ES-I3 (cell line): ENCODE data around the gene PNMA8A.
"Not testable (repeated sequence)": the region's sequence is repeated elsewhere in the genome, so short reads cannot be mapped to it uniquely, and the experiment has no call there.

Experiments
- H3K36me3 ChIP-seq: 2 replicates; pipeline ENCODE4 v1.6.1; 2013; ENCODE audit warnings: mild to moderate bottlenecking, low read length, control low read depth, moderate library complexity; ENCODE audit not compliant: insufficient read depth
- H3K4me1 ChIP-seq: 2 replicates; pipeline ENCODE4 v1.6.1; 2013; ENCODE audit warnings: mild to moderate bottlenecking, control low read depth, low read length; ENCODE audit not compliant: insufficient read depth
- H3K9ac ChIP-seq: 2 replicates; pipeline ENCODE4 v1.6.1; 2013; ENCODE audit warnings: low read depth, mild to moderate bottlenecking, low read length, moderate library complexity
- H3K9me3 ChIP-seq: 2 replicates; pipeline ENCODE4 v1.6.1; 2013; ENCODE audit warnings: mild to moderate bottlenecking, low read length, moderate library complexity; ENCODE audit not compliant: control insufficient read depth, insufficient read depth

PNMA8A gene

DNA sequence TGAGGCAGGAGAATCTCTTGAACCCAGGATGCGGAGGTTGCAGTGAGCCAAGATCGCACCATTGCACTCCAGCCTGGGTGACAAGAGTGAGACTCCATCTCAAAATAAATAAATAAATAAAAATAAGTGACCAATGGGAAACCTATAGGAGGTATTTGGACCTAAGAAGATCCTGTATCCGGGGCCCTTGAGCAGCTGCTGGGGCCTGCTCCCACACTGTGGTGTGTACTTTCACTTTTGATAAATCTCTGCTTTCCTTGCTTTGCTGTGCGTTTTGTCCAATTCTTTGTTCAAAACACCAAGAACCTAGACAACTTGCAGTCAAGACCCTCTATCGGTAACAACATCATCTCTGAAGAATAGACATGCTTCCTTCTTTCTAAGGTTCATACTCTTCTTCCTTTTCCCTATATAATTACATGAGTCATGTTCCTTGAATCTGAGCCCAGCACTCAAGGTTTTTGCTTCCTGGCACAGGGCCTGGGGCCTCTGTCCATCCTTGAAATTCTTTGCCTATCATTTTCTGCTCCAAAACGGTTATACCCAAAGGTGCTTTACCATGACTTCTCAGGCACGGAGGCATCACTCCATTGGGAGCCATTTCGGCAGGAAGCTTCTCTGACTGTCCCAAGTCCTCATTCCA lies 28.4 kb downstream of the PNMA8A start:
- H3K9me3 ChIP-seq = no peaks in the 10 kb centered on the region

GRCh38 chr19:46441866-46442265 lies 29.5 kb downstream of the PNMA8A start:
- H3K9ac ChIP-seq = no peak overlapping the region
- H3K9me3 ChIP-seq = no peaks in the 10 kb centered on the region
- no peaks in the 10 kb centered on the region for H3K4me1 ChIP-seq
- H3K36me3 ChIP-seq = no peaks in the 10 kb centered on the region

More for the DNA sequence above, 28.4 kb downstream of the PNMA8A start:
- Histone ChIP-seq H3K4me1 (no peaks in the 10 kb centered on the region), H3K9ac (no peak overlapping the region), H3K36me3 (no peaks in the 10 kb centered on the region)

DNA sequence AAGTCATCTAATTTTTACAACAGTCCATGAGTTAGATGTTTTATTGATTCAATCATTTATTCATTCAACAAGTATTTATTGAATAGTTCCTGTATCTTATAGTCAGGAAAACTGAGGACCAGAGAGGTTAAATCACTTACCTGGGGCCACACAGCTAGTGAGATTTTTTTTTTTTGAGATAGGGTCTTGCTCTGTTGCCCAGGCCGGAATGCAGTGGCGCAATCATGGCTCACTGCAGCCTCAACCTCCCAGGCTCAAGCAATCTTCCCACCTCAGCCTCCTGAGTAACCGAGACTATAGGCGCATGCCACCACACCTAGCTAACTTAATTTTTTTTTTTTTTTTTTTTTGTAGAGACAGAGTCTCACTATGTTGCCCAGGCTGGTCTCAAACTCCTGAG lies 35.7 kb downstream of the PNMA8A start:
- not testable (repeated sequence) for H3K36me3 ChIP-seq, H3K9ac ChIP-seq, H3K9me3 ChIP-seq, H3K4me1 ChIP-seq

DNA sequence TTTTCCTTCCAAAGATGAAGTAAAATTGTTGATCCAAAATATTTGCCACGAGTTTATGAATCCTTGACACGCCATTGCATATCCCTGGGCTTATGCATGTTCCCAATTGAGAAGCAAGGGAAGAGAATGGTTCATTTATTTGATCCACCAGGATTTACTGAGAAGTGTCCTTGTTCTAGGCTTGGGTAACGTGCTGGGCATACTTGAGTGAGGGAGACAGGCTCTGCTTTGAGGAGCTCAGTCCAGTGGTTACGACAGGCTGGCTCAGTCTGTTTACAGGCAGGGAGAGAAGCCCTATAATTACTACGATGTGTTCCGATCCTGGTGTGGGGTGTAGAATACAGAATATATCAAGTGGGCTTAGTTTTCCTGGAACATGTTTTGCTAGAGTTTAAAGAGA lies 36.4 kb downstream of the PNMA8A start:
- Histone ChIP-seq H3K4me1 (no peaks in the 10 kb centered on the region), H3K9ac (no peak overlapping the region), H3K36me3 (no peaks in the 10 kb centered on the region), H3K9me3 (no peaks in the 10 kb centered on the region)

DNA sequence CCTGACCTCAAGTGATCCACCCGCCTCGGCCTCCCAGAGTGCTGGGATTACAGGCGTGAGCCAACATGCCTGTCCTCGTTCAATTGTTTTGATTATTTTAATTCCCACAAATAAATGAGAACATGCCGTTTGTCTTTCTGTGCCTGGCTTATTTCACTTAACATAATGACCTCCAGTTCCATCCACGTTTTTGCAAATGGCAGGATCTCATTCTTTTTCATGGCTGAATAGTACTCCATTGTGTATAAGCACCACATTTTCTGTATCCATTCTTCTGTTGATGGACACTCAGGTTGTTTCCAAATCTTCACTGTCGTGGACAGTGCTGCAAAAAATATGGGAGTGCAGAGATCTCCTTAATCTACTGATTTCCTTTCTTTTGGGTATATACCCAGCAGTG lies 37.9 kb downstream of the PNMA8A start:
- H3K9ac ChIP-seq, H3K36me3 ChIP-seq: not testable (repeated sequence)

GRCh38 chr19:46431824-46432223 lies 39.5 kb downstream of the PNMA8A start:
- Histone ChIP-seq H3K36me3 (no peaks in the 10 kb centered on the region), H3K9me3 (no peaks in the 10 kb centered on the region), H3K4me1 (no peaks in the 10 kb centered on the region), H3K9ac (no peak overlapping the region)

More for the DNA sequence above, 37.9 kb downstream of the PNMA8A start:
- not testable (repeated sequence) for H3K4me1 ChIP-seq, H3K9me3 ChIP-seq

DNA sequence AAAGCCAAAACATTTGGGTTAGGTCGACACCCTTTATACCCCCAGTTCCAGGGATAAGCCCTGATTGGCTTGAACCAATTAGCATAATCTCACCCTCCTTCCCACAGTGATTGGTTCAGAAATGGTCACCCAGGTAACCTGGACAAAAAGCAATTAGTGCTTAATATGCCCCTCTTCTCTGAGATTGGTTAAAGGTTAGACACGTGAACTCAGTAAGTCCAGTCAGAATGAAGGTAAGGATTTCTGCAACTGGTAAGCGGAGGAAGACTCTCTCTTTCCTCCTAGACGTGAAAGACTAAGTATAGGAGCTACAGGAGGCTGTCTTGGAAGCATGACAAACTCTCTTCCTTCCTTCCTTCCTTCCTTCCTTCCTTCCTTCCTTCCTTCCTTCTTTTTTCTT lies 41.4 kb downstream of the PNMA8A start:
- Histone ChIP-seq H3K9me3 (no peaks in the 10 kb centered on the region), H3K36me3 (no peaks in the 10 kb centered on the region), H3K4me1 (no peaks in the 10 kb centered on the region)

GRCh38 chr19:46428239-46429135 lies 42.9 kb downstream of the PNMA8A start, which contains the start of gene PNMA8C:
Gene PNMA8C, minus strand, starts transcription at chr19:46428936. Its CDS starts 577 bp downstream, at chr19:46428359.
- Histone ChIP-seq H3K4me1 (no peaks in the 10 kb centered on the region), H3K9ac (peak within 1 kb of the TSS; percentile 11; the same call in 1 of the 2 replicates)

More for the DNA sequence above, 41.4 kb downstream of the PNMA8A start:
- no peak overlapping the region for H3K9ac ChIP-seq

DNA sequence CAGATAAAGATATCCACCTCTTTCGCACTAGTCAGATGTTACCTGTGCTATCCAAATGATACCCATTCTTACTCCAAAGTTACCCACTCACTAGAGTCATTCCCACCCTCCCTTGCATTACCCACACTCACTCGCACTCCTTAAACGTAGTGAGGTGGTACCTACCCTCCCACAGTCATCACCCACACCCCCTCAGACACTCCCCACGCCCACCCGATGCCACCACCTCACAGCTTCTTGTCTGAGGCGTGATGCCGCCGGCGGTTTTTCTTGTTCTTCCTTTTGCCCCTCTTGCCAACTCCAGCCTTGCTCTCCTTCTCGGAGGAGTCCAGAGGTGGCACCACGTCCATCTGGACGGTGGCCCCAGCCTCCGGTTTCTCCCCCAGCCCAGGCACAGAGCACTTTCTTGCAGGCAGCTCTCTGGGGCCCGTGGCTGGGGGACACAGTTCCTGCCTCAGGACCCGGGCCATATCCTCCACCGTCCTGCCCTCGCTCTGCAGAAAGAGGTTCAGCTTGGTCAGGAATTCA lies 43.8 kb downstream of the PNMA8A start:
- H3K36me3 ChIP-seq = no peaks in the 10 kb centered on the region
- H3K4me1 ChIP-seq = no peaks in the 10 kb centered on the region
- no peak overlapping the region for H3K9ac ChIP-seq
- no peaks in the 10 kb centered on the region for H3K9me3 ChIP-seq

More at GRCh38 chr19:46428239-46429135, 42.9 kb downstream of the PNMA8A start, which contains the start of gene PNMA8C:
- no peaks in the 10 kb centered on the region for H3K9me3 ChIP-seq
- no peaks in the 10 kb centered on the region for H3K36me3 ChIP-seq

DNA sequence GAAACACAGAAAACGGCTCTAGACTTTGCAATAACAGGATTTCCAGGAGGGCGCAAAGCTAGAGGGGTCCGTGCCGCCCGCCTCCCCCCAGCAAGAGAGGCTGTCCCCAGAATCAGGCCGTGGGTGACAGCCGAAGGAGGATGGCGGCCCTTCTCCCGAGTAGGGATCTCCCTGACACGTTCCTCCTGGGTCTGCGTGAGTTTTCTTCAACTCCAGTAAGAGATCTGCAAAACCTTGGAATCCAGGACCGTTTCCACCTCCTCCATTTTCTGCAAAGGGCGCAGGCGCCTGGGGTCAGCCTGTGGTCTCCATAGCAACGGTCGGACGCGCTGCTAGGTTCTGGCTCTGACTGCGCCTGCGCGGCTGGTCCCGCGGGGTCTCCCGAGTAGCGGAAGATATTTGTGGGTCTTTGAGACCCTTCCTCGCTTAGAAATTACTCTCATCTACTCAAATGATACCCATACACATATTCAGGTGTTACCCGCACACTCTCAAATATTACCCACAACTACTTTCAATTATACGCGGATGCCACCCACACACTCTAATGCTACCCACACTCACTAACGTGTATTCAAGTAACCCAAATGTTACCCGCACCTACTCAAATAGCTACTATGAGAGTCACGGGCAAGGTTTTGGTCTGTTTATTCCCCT lies 44.7 kb downstream of the PNMA8A start:
- peak overlapping the region; percentile 49; the same call in 1 of the 2 replicates for H3K9ac ChIP-seq

DNA sequence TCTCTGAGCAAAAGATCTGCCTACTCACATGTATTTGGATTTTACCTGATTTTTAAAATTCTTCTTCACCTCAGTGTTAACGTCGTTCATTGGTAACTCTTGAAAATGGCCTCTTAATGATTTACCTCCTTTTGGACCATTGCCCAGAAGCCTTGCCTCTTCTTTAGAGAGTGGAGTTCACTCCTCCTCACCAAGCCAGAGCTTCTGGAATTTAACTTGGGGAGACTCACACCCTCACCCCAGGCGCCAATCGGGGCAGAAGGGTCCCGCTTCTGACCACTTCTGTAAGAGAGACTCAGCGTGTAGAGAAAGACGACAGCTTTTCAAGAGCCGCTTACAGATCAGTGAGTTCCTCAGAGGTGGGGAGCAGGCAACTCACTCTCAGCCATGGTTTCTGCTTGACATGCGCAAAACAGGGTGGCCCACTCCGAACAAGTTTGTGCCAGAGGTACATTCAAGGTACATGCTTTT lies 45.3 kb downstream of the PNMA8A start:
- Histone ChIP-seq H3K36me3 (no peaks in the 10 kb centered on the region), H3K9me3 (no peaks in the 10 kb centered on the region), H3K9ac (peak overlapping the region; percentile 49), H3K4me1 (no peaks in the 10 kb centered on the region)

More for the DNA sequence above, 44.7 kb downstream of the PNMA8A start:
- H3K9me3 ChIP-seq = no peaks in the 10 kb centered on the region
- H3K4me1 ChIP-seq = no peaks in the 10 kb centered on the region
- no peaks in the 10 kb centered on the region for H3K36me3 ChIP-seq

- no peaks in the 10 kb centered on the region for H3K4me1 ChIP-seq
- H3K9ac ChIP-seq = no peak overlapping the region
- H3K9me3 ChIP-seq = no peaks in the 10 kb centered on the region
These were observed 48.2 kb downstream of the PNMA8A start for GRCh38 chr19:46423188-46423587.

GRCh38 chr19:46422344-46422743 lies 49.0 kb downstream of the PNMA8A start:
- Histone ChIP-seq H3K9ac (no peak overlapping the region), H3K36me3 (no peaks in the 10 kb centered on the region), H3K4me1 (no peaks in the 10 kb centered on the region), H3K9me3 (no peaks in the 10 kb centered on the region)

More at GRCh38 chr19:46423188-46423587, 48.2 kb downstream of the PNMA8A start:
- no peaks in the 10 kb centered on the region for H3K36me3 ChIP-seq

DNA sequence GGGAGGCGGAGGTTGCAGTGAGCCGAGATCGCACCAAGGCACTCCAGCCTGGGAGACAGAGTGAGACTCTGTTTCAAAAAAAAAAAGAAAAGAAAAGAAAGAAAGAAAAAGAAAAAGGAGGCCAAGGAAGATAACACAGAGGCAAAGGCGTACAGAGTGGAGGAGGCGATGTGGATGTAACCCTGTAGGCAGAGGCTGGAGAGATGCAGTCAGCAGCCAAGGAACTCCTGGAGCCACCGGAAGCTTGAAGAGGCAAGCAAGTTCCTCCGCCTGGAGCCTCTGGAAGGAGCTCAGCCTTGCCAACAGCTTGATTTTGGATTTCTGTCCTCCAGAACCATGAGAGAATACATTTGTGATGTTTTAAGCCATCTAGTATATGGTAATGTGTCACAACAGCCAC lies 51.3 kb downstream of the PNMA8A start:
- H3K9ac ChIP-seq = no peak overlapping the region
- no peaks in the 10 kb centered on the region for H3K36me3 ChIP-seq
- H3K9me3 ChIP-seq = no peaks in the 10 kb centered on the region
- H3K4me1 ChIP-seq = no peaks in the 10 kb centered on the region
